Measurements from ENCODE around the gene CAMKK1. TPM values are rescaled to one million over a fixed set of nuclear protein-coding genes. Genes with fewer than 3 reads are reported as not detected.

The CAMKK1 gene
- total and polyA plus RNA-seq, 8 donors = 4.2 to 23.0 (median 6.0) TPM

DNA sequence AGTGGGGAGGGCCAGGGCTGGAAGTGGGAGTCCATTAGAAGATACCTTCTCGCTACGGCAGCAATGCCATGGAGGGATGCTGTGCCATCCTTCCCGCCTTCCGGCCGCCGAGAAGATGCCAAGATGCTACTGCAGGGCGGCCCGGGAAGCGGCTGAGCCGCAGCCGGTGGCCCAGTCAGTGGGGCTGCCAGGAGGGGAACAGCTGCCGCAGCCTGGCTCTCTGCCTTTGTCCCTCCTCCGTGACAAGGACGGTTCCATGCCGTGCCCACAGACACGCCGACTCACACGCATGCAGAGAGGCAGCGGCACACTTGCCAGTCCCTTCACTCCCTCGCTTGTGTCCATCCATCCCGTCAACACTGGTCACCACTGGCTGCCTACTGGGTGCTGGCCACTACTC lies 26.6 kb downstream of the CAMKK1 start:
- no peak for DNase-seq
- no peak overlapping the region for H3K4me3 ChIP-seq
- H3K4me1 ChIP-seq = no peaks in the 10 kb centered on the region
- no peaks in the 10 kb centered on the region for H3K9me3 ChIP-seq
- no peak for TF ChIP-seq CTCF (IDR thresholded peaks at IDR 0.05)
- intact Hi-C loops (cut with DNase I) = no loop called here
- no peaks in the 10 kb centered on the region for H3K36me3 ChIP-seq
- H3K27me3 ChIP-seq = no peaks in the 10 kb centered on the region
- 92 to 95% methylated on average over 19 to 21 of the region's 21 CpGs for WGBS, 2 donors
- H3K27ac ChIP-seq = no peak overlapping the region
- FAIRE-seq = no peak
- ATAC-seq = no peak

GRCh38 chr17:3865176-3865575 lies 27.7 kb downstream of the CAMKK1 start:
- no peak overlapping the region for H3K27ac ChIP-seq
- 91 to 92% methylated on average over 8 of the region's 8 CpGs for WGBS, 2 donors
- no peaks in the 10 kb centered on the region for H3K27me3 ChIP-seq
- no peak for TF ChIP-seq CTCF (IDR thresholded peaks at IDR 0.05)
- FAIRE-seq (no peak), DNase-seq (no peak), ATAC-seq (peak in 3 of 4 donors; percentile 14 to 36 (median 28))
- no peaks in the 10 kb centered on the region for H3K4me1 ChIP-seq
- H3K4me3 ChIP-seq = no peak overlapping the region
- no peaks in the 10 kb centered on the region for H3K36me3 ChIP-seq
- H3K9me3 ChIP-seq = no peaks in the 10 kb centered on the region
- intact Hi-C loops (cut with DNase I) = no loop called here

- Histone ChIP-seq H3K4me3 (no peak overlapping the region), H3K27ac (no peak overlapping the region), H3K36me3 (no peaks in the 10 kb centered on the region), H3K4me1 (no peaks in the 10 kb centered on the region), H3K9me3 (no peaks in the 10 kb centered on the region), H3K27me3 (no peaks in the 10 kb centered on the region)
- ATAC-seq (no peak), DNase-seq (no peak), FAIRE-seq (no peak)
- TF ChIP-seq CTCF (IDR thresholded peaks at IDR 0.05) = no peak
- 85 to 86% methylated on average over 10 of the region's 10 CpGs for WGBS, 2 donors
- intact Hi-C loops (cut with DNase I) = loop anchor here in 1 of 3 donors (5.0 kb wide), 1 partner anchor 43 kb away; no protein-coding TSS in a partner anchor
Observed at GRCh38 chr17:3864534-3864933, 28.3 kb downstream of the CAMKK1 start.

DNA sequence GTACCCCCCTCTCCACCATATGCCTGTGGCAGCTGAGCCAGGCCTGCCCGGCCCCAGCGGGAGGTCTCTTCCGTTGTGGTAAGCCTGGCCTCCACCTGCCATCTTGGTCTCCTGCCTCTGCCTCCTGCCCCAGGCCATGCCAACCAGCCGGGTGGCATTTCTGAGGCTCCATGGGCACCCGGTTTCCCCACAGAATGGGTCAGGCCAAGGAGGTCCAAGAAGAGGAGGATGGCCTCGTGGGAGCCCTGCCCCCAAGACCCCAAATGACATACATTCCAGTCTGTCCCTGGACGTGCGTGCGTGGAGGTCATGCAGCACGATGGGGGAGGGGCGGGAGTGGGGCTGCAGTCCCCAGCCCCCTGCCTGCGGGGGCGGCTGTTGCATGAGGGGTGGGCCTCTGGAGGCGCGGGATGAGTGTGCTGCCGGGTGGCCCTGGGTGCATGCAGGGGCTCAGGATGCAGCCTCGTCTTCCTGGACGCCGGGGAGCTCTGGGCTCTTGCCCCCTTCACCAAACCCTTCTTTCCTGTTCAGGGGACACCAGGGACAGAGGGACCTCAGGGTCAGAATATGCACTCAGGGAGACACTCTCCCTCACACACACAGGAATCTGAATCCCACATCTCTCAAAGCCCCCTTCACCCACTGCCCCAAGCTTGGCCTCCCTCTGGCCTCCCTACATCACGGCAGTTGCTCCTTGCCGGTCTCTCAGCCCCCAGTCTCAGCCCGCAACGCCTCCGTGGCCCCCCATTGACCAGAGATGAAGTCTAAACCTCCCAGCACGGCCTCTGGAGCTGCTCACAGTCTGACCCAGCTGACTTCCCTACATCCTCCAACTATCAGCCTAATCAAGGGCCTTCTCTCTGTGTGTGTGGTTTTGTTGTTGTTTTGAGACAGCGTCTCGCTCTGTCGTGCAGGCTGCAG lies 30.8 kb downstream of the CAMKK1 start:
- no peak overlapping the region for H3K27ac ChIP-seq

More for the DNA sequence above, 30.8 kb downstream of the CAMKK1 start:
- Histone ChIP-seq H3K4me3 (no peak overlapping the region), H3K9me3 (no peaks in the 10 kb centered on the region), H3K36me3 (no peaks in the 10 kb centered on the region), H3K27me3 (no peaks in the 10 kb centered on the region), H3K4me1 (no peaks in the 10 kb centered on the region)
- no peak for TF ChIP-seq CTCF (IDR thresholded peaks at IDR 0.05)
- WGBS, 2 donors = 88 to 90% methylated on average over 28 of the region's 28 CpGs
- DNase-seq (no peak), FAIRE-seq (no peak), ATAC-seq (no peak)
- intact Hi-C loops (cut with DNase I) = loop anchor here in 1 of 3 donors (5.0 kb wide), 1 partner anchor 45 kb away; no protein-coding TSS in a partner anchor
